ENCODE results near the gene TMPRSS6.

DNA sequence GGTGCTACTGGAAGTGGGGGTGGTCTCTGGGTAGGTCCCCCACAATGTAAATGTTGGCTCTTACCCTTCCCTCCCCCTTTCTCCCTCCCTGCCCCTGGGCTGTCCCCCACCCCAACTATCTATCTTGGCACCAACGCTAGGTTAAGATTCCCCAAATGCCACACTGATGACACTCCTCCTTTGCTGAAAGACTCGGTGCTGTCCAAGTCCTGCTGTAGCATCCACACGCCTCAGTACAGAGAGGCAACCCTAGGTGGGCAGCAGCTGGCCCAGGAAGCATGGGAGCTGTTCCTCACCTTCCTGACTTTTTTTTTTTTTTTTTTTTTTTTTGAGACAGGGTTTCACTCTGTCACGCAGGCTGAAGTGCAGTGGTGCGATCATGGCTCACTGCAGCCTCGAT lies 61.4 kb downstream of the TMPRSS6 start:
- TF ChIP-seq POLR2AphosphoS5 (IDR thresholded peaks at IDR 0.05; ENCODE audit: low read depth, low read length), result no peak
- TF ChIP-seq, protein P1, sequence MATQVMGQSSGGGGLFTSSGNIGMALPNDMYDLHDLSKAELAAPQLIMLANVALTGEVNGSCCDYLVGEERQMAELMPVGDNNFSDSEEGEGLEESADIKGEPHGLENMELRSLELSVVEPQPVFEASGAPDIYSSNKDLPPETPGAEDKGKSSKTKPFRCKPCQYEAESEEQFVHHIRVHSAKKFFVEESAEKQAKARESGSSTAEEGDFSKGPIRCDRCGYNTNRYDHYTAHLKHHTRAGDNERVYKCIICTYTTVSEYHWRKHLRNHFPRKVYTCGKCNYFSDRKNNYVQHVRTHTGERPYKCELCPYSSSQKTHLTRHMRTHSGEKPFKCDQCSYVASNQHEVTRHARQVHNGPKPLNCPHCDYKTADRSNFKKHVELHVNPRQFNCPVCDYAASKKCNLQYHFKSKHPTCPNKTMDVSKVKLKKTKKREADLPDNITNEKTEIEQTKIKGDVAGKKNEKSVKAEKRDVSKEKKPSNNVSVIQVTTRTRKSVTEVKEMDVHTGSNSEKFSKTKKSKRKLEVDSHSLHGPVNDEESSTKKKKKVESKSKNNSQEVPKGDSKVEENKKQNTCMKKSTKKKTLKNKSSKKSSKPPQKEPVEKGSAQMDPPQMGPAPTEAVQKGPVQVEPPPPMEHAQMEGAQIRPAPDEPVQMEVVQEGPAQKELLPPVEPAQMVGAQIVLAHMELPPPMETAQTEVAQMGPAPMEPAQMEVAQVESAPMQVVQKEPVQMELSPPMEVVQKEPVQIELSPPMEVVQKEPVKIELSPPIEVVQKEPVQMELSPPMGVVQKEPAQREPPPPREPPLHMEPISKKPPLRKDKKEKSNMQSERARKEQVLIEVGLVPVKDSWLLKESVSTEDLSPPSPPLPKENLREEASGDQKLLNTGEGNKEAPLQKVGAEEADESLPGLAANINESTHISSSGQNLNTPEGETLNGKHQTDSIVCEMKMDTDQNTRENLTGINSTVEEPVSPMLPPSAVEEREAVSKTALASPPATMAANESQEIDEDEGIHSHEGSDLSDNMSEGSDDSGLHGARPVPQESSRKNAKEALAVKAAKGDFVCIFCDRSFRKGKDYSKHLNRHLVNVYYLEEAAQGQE (IDR thresholded peaks at IDR 0.05; ENCODE audit: insufficient read depth in 1 of 2, low read depth in 2 of 2, low read length in 2 of 2), result no peak
- no peak for TF ChIP-seq TAF1 (IDR thresholded peaks at IDR 0.05; ENCODE audit: borderline replicate concordance, insufficient read depth, low read length)
- TF ChIP-seq SIN3A (IDR thresholded peaks at IDR 0.05; ENCODE audit: borderline replicate concordance, insufficient read depth, low read length), result no peak
